HG02571 (cell line): ENCODE results near the gene VWA5A.
"Not testable (repeated sequence)": the region's sequence is repeated elsewhere in the genome, so short reads cannot be mapped to it uniquely, and the experiment has no call there.

ENCODE experiments used
- ATAC-seq: cut with Tn5 transposase; IDR thresholded peaks from one replicate; pipeline ENCODE4 v1.9.1; 2021; ENCODE audit warnings: mild to moderate bottlenecking, moderate library complexity; ENCODE audit not compliant: unreplicated experiment

Gene VWA5A

GRCh38 chr11:124093330-124093729, 21.9 kb upstream of the VWA5A start:
- no peak for ATAC-seq

- ATAC-seq = no peak
These were observed 20.5 kb upstream of the VWA5A start for GRCh38 chr11:124094731-124095130.

DNA sequence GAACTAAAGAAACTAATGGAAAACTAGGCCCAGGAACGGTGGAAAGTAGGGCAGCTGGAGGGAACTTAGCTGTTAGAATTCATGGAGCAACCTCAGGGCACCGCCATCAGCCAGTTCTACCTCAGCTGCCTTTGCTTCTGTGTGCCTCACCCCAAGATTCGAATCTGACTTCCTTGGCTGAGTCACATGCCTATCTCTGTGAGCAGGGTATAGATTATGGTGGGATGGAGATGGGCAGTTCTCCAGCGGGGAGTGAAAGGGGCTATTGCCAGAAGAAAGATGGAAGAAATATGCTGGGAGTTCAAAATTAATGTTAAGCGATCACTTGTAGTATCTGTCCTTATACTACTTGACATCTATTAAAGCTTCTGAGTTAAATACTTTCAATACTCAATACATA, 18.9 kb upstream of the VWA5A start:
- ATAC-seq = no peak

DNA sequence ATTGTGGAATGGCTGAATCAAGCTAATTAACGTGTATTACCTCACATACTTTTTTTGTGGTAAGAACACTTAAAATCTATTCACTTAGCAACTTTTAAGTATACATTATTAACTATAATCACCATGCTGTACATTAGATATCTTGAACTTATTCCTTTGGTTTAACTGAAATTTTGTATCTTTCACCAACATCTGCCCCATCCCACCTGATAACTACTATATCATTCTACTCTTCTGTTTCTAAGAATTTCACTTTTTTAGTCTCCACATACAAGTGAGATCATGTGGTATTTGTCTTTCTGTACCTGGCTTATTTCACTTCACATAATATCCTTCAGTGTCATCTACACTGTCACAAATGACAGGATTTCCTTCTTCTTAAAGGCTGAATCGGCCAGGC, 17.1 kb upstream of the VWA5A start:
- no peak for ATAC-seq

DNA sequence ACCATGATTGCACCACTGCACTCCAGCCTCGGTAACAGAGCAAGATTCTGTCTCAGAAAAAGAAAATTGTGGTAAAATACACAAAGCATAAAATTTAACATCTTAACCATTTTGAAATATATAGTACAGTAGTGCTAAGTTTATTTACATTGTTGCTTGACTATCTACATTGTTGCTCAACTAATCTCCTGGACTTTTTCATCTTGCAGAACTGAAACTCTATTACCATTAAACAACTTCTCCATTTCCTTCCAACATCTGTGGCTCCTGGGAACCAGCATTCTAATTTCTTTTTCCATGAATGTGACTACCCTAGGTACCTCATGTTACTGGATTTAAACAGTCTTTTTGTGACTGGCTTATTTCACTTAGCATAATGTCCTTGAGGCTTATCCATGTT, 13.5 kb upstream of the VWA5A start:
- ATAC-seq = no peak

DNA sequence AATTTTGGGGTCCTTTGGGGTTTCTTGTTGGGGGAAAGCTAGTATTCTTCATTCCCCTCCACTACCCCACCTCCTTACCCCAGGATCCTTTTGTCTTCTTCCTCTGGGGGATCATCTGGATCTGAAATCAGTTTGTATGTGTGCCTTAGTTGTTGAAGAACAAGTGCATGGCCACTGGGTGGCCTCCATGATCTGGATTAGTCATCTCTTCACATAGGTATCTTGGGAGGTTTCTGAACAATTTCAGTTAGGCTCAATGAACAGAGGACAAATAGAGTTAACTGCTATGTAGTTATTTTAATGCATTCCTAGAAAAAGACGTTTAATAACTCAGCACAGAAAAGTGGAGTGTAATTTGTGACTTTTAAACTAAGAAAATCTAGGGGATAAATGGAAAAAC, 7.1 kb upstream of the VWA5A start:
- no peak for ATAC-seq

DNA sequence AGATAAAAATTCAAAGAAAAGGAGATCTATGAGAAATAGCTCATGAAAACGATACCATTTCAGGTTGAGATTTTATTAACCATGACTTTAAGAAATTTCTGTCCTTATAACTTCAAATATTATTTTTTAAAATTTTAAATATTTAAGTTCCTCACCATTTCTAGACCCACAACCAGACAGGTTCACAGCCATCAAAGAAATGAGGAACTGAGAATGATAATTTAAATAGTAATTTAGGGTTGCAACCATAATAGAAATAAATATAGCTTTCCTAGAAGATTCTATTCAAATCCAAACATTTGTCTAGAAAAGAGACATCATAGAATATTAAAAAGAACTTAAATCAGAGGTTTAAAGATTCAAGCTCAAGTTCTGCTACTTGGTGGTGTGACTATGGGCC, 5.9 kb upstream of the VWA5A start:
- no peak for ATAC-seq

- ATAC-seq = no peak
These were observed 5.0 kb upstream of the VWA5A start for GRCh38 chr11:124110201-124110600.

- no peak for ATAC-seq
These were observed 1.4 kb upstream of the VWA5A start for GRCh38 chr11:124113890-124114289.

GRCh38 chr11:124115782-124116616, 749 bp downstream of the VWA5A start:
- no peak for ATAC-seq

DNA sequence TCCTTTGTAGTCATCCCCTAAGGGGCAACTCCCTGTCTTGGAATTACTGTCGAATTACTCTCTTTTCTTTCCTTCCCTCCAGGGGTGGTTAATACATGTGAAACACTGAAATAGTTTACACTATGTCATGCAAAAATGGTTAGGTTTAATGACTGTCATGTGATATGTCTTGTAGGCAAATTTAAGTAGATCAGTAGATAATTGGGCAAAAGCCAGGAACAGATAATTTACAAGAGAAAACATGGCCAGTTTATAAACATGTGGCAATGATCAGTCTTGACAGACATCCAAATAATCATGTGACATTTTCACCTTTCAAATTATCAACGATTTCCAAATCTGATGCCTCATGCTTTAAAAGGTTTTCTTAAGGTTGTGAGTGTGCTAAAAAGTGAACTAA, 3.9 kb downstream of the VWA5A start:
- ATAC-seq = no peak

DNA sequence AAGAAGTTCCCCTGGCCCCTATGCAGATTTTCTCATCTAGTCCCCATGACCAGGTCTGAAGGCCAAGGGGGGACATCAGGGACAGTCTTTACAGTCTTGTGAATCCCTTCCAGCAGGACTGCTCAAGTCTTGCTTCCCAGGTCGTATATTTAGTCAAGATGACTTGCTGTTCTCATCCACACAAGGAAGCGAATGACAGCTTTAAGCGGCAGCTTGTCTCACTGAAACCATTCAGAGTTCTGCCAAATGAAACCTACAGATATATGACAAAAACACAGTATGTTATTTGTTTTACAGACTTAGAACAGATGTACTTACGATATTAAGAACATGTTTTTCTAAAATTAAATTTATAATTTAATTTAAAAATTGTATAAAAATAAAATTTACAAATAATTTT, 5.6 kb downstream of the VWA5A start:
- no peak for ATAC-seq

DNA sequence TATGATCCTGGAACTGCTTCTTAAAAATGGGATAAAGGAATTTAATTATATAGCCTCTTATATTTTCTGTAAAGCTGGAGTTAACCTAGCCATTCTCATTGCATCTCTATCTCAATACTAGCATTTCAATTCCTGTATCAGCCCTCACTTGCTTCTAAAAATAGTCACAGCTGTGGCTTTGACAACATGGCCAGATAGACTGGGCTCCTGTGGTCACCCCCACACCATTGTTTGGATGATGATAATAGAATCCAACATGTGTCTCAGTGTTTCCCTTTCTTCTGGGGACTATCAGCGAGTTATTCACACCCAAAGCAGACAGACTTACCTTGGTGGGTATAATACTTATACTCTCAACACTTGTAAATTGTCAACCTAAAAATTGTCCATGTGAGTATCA, 6.9 kb downstream of the VWA5A start:
- no peak for ATAC-seq

- ATAC-seq = no peak
These were observed 8.4 kb downstream of the VWA5A start for GRCh38 chr11:124123622-124124021.

- ATAC-seq = not testable (repeated sequence)
These were observed 11.9 kb downstream of the VWA5A start for GRCh38 chr11:124127134-124127533.

GRCh38 chr11:124143034-124143433, 27.8 kb downstream of the VWA5A start:
- ATAC-seq = no peak

GRCh38 chr11:124147951-124148350, 32.7 kb downstream of the VWA5A start:
- no peak for ATAC-seq

GRCh38 chr11:124150684-124151083, 35.4 kb downstream of the VWA5A start:
- no peak for ATAC-seq

GRCh38 chr11:124152770-124153407, 37.6 kb downstream of the VWA5A start:
- ATAC-seq = no peak

GRCh38 chr11:124153821-124154220, 38.6 kb downstream of the VWA5A start:
- no peak for ATAC-seq

DNA sequence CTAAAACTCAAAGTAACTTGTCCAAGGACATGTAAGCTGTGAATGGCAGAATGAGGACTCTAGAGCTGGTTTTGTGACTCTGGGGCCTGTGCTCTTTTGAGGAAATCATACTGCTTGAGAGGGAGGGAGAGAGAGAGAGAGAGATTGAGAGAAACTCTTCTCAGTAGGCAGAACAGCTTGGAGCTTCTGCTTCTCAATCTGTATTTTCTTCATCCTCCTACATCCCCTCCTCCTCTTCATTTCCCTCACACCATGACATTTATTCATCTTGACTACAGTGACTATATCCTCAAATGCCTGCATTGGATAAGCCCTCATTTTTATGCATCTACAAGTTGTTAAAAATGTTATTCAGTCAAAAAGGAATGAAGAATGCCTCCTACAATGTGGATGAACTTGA, 44.2 kb downstream of the VWA5A start:
- no peak for ATAC-seq

GRCh38 chr11:124160986-124161385, 45.7 kb downstream of the VWA5A start:
- ATAC-seq = no peak

- no peak for ATAC-seq
These were observed 52.6 kb downstream of the VWA5A start for GRCh38 chr11:124167826-124168231.
